Activated naive CD4-positive, alpha-beta T cell treated with anti-CD3 and anti-CD28 coated beads, Interleukin-2, amount 50 U/mL, for 24 hours (primary cell): ENCODE data around the gene IKZF2.
A peak's percentile ranks its signal among the peaks of the same experiment; 100 is the strongest.
"Not testable (repeated sequence)": the region's sequence is repeated elsewhere in the genome, so short reads cannot be mapped to it uniquely, and the experiment has no call there.

ENCODE experiments used
- H3K27ac Mint-ChIP-seq: one replicate; pipeline ENCODE4 v1.8.0; 2021; ENCODE audit warnings: mild to moderate bottlenecking, mixed read lengths
- H3K27me3 Mint-ChIP-seq: one replicate; pipeline ENCODE4 v1.8.0; 2021; ENCODE audit warnings: mixed read lengths
- H3K36me3 Mint-ChIP-seq: one replicate; pipeline ENCODE4 v1.8.0; 2021; ENCODE audit warnings: mixed read lengths
- H3K4me1 Mint-ChIP-seq: one replicate; pipeline ENCODE4 v1.8.0; 2021; ENCODE audit warnings: mixed read lengths
- H3K4me3 Mint-ChIP-seq: one replicate; pipeline ENCODE4 v1.8.0; 2021; ENCODE audit warnings: mild to moderate bottlenecking, mixed read lengths
- H3K9me3 Mint-ChIP-seq: one replicate; pipeline ENCODE4 v1.8.0; 2021; ENCODE audit warnings: mixed read lengths

Gene IKZF2

GRCh38 chr2:213046431-213046830, 105.0 kb downstream of the IKZF2 start:
- H3K27ac Mint-ChIP-seq = no peak overlapping the region
- H3K36me3 Mint-ChIP-seq = no peaks in the 10 kb centered on the region

GRCh38 chr2:213043566-213043965, 107.8 kb downstream of the IKZF2 start:
- Mint-ChIP-seq H3K27me3 (no peaks in the 10 kb centered on the region), H3K36me3 (no peaks in the 10 kb centered on the region), H3K4me1 (no peaks in the 10 kb centered on the region), H3K27ac (no peak overlapping the region), H3K9me3 (no peaks in the 10 kb centered on the region), H3K4me3 (no peak overlapping the region)

More at GRCh38 chr2:213046431-213046830, 105.0 kb downstream of the IKZF2 start:
- Mint-ChIP-seq H3K9me3 (no peaks in the 10 kb centered on the region), H3K4me3 (no peak overlapping the region), H3K27me3 (no peaks in the 10 kb centered on the region), H3K4me1 (no peaks in the 10 kb centered on the region)

GRCh38 chr2:213042262-213042661, 109.2 kb downstream of the IKZF2 start:
- H3K27me3 Mint-ChIP-seq = no peaks in the 10 kb centered on the region

GRCh38 chr2:213036836-213037235, 114.6 kb downstream of the IKZF2 start:
- H3K27ac Mint-ChIP-seq = no peak overlapping the region
- peaks cover 4% of the 10 kb centered on the region for H3K4me1 Mint-ChIP-seq
- no peaks in the 10 kb centered on the region for H3K9me3 Mint-ChIP-seq
- no peak overlapping the region for H3K4me3 Mint-ChIP-seq
- no peaks in the 10 kb centered on the region for H3K27me3 Mint-ChIP-seq
- H3K36me3 Mint-ChIP-seq = no peaks in the 10 kb centered on the region

More at GRCh38 chr2:213042262-213042661, 109.2 kb downstream of the IKZF2 start:
- no peaks in the 10 kb centered on the region for H3K36me3 Mint-ChIP-seq
- no peaks in the 10 kb centered on the region for H3K9me3 Mint-ChIP-seq
- no peak overlapping the region for H3K4me3 Mint-ChIP-seq
- no peak overlapping the region for H3K27ac Mint-ChIP-seq
- no peaks in the 10 kb centered on the region for H3K4me1 Mint-ChIP-seq

GRCh38 chr2:213034585-213034984, 116.8 kb downstream of the IKZF2 start:
- H3K4me3 Mint-ChIP-seq = no peak overlapping the region
- no peaks in the 10 kb centered on the region for H3K9me3 Mint-ChIP-seq
- H3K27ac Mint-ChIP-seq = no peak overlapping the region
- no peaks in the 10 kb centered on the region for H3K27me3 Mint-ChIP-seq
- no peaks in the 10 kb centered on the region for H3K36me3 Mint-ChIP-seq
- peaks cover 4% of the 10 kb centered on the region for H3K4me1 Mint-ChIP-seq

- Mint-ChIP-seq H3K9me3 (no peaks in the 10 kb centered on the region), H3K27me3 (no peaks in the 10 kb centered on the region), H3K27ac (no peak overlapping the region), H3K36me3 (no peaks in the 10 kb centered on the region), H3K4me1 (peaks cover 4% of the 10 kb centered on the region), H3K4me3 (no peak overlapping the region)
Measured at GRCh38 chr2:213032607-213033006, 118.8 kb downstream of the IKZF2 start.

- no peaks in the 10 kb centered on the region for H3K27me3 Mint-ChIP-seq
- no peak overlapping the region for H3K27ac Mint-ChIP-seq
- no peaks in the 10 kb centered on the region for H3K36me3 Mint-ChIP-seq
- H3K9me3 Mint-ChIP-seq = no peaks in the 10 kb centered on the region
- no peaks in the 10 kb centered on the region for H3K4me1 Mint-ChIP-seq
- no peak overlapping the region for H3K4me3 Mint-ChIP-seq
Measured at GRCh38 chr2:213022987-213023386, 128.4 kb downstream of the IKZF2 start.

GRCh38 chr2:213021971-213022899, 129.2 kb downstream of the IKZF2 start:
- H3K36me3 Mint-ChIP-seq = no peaks in the 10 kb centered on the region
- peak overlapping the region; percentile 56 for H3K27ac Mint-ChIP-seq
- no peak overlapping the region for H3K4me3 Mint-ChIP-seq
- H3K27me3 Mint-ChIP-seq = no peaks in the 10 kb centered on the region
- H3K4me1 Mint-ChIP-seq = no peaks in the 10 kb centered on the region
- H3K9me3 Mint-ChIP-seq = peaks cover 6% of the 10 kb centered on the region

GRCh38 chr2:213020913-213021312, 130.5 kb downstream of the IKZF2 start:
- not testable (repeated sequence) for H3K9me3 Mint-ChIP-seq, H3K36me3 Mint-ChIP-seq, H3K4me1 Mint-ChIP-seq, H3K4me3 Mint-ChIP-seq, H3K27ac Mint-ChIP-seq, H3K27me3 Mint-ChIP-seq

GRCh38 chr2:213020268-213020667, 131.1 kb downstream of the IKZF2 start:
- Mint-ChIP-seq H3K4me3 (no peak overlapping the region), H3K36me3 (no peaks in the 10 kb centered on the region), H3K27ac (no peak overlapping the region), H3K27me3 (no peaks in the 10 kb centered on the region), H3K9me3 (peaks cover 8% of the 10 kb centered on the region), H3K4me1 (peaks cover 7% of the 10 kb centered on the region)

GRCh38 chr2:213019368-213019767, 132.0 kb downstream of the IKZF2 start:
- no peaks in the 10 kb centered on the region for H3K27me3 Mint-ChIP-seq
- H3K4me3 Mint-ChIP-seq = no peak overlapping the region
- no peak overlapping the region for H3K27ac Mint-ChIP-seq
- H3K9me3 Mint-ChIP-seq = peaks cover 8% of the 10 kb centered on the region
- peaks cover 7% of the 10 kb centered on the region for H3K4me1 Mint-ChIP-seq
- no peaks in the 10 kb centered on the region for H3K36me3 Mint-ChIP-seq

GRCh38 chr2:213018340-213018901, 133.0 kb downstream of the IKZF2 start:
- Mint-ChIP-seq H3K4me1 (peaks cover 7% of the 10 kb centered on the region), H3K4me3 (no peak overlapping the region), H3K27me3 (no peaks in the 10 kb centered on the region), H3K36me3 (no peaks in the 10 kb centered on the region), H3K9me3 (peaks cover 8% of the 10 kb centered on the region), H3K27ac (no peak overlapping the region)

- Mint-ChIP-seq H3K4me3 (no peak overlapping the region), H3K36me3 (no peaks in the 10 kb centered on the region), H3K27ac (no peak overlapping the region), H3K9me3 (peaks cover 8% of the 10 kb centered on the region), H3K4me1 (peaks cover 7% of the 10 kb centered on the region), H3K27me3 (no peaks in the 10 kb centered on the region)
Measured at GRCh38 chr2:213017404-213017803, 134.0 kb downstream of the IKZF2 start.

GRCh38 chr2:213016984-213017351, 134.4 kb downstream of the IKZF2 start:
- peaks cover 8% of the 10 kb centered on the region for H3K9me3 Mint-ChIP-seq
- H3K27me3 Mint-ChIP-seq = no peaks in the 10 kb centered on the region
- H3K4me1 Mint-ChIP-seq = peaks cover 7% of the 10 kb centered on the region
- no peaks in the 10 kb centered on the region for H3K36me3 Mint-ChIP-seq
- no peak overlapping the region for H3K27ac Mint-ChIP-seq
- no peak overlapping the region for H3K4me3 Mint-ChIP-seq

- Mint-ChIP-seq H3K36me3 (no peaks in the 10 kb centered on the region), H3K27ac (no peak overlapping the region), H3K4me3 (no peak overlapping the region), H3K27me3 (no peaks in the 10 kb centered on the region), H3K4me1 (peaks cover 7% of the 10 kb centered on the region), H3K9me3 (peaks cover 8% of the 10 kb centered on the region)
Measured at GRCh38 chr2:213016166-213016983, 135.0 kb downstream of the IKZF2 start.
